ENCODE measurements around the gene BSG. TPM values are rescaled to one million over a fixed set of nuclear protein-coding genes. Genes with fewer than 3 reads are reported as not detected.

Gene BSG
- total RNA-seq, 2 donors from 2014 or later: 236 to 274 TPM

DNA sequence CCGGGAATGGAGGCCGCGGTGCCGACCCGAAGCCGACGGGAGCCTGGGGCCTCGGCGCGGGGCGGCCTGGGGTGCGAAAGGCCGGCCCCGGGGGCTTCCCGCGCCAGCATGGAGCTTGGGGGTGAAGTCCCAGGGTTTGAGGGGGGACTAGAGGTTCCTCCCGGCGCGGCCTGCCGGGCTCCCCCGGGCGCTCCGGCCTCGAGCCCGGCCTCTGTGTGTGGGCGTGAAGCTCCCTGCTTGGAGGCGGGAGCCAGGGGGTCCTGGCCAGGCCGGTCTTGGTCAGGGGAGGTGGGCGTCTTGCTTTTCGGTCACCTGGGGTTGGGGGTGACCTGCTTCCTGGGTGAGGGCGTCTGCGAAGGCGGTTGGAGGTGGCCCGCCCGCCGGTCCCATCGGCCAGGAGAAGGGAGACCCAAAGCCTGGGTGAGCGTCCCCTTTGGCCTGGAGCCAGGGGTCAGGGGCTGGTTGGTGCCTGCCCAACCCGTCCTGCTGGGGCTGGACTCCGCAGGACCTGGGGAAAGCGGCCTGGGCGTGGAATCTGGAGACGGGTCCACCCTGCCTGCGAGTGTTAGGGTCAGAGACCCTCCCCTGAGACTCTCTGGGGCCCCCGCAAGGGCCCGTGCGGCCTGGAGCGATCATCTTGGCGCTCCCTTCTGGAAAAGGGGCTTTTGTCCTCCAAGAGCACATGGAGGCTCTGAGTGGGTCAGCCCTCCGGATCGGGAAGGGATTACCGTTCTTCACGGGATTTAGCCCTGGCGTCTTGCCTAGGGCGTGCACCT is 535 bp downstream of the BSG start:
- H3K4me1 Mint-ChIP-seq (ENCODE audit: low read depth in 2 of 2): peaks cover 28 to 32% of the 10 kb centered on the region in 2 donors
- H3K36me3 Mint-ChIP-seq: no peaks in the 10 kb centered on the region
- H3K4me3 Mint-ChIP-seq: peak overlapping the region; percentile 91
- DNase-seq (ENCODE audit: low spot score): no peak
- H3K27ac Mint-ChIP-seq: peak overlapping the region; percentile 60 to 91
- H3K27me3 Mint-ChIP-seq: no peaks in the 10 kb centered on the region
- ATAC-seq: peak; percentile 50 to 63
- H3K9me3 Mint-ChIP-seq: no peaks in the 10 kb centered on the region

DNA sequence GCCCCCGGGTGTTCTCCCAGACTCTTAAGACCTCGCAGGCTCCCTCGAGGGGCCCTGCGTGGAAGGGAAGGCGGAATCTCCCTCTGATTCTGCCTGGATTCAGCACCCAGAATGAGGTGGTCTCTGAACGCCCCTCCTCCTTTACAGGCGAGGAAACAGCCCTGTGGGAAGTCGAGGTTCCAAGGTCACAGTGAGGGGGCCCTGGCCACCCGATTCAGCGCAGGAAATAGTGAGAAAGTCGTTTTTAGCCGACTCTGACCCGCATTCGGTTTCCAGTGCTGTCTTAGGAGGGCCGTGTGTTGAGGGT is 1.1 kb downstream of the BSG start:
- H3K9me3 Mint-ChIP-seq: no peaks in the 10 kb centered on the region
- no peaks in the 10 kb centered on the region for H3K27me3 Mint-ChIP-seq
- DNase-seq (ENCODE audit: low spot score) (no peak), ATAC-seq (no peak)
- H3K36me3 Mint-ChIP-seq: no peaks in the 10 kb centered on the region
- H3K4me1 Mint-ChIP-seq (ENCODE audit: low read depth in 2 of 2): peaks cover 28 to 32% of the 10 kb centered on the region in 2 donors
- peak overlapping the region; percentile 60 to 66 for H3K27ac Mint-ChIP-seq
- H3K4me3 Mint-ChIP-seq: peak overlapping the region; percentile 91

DNA sequence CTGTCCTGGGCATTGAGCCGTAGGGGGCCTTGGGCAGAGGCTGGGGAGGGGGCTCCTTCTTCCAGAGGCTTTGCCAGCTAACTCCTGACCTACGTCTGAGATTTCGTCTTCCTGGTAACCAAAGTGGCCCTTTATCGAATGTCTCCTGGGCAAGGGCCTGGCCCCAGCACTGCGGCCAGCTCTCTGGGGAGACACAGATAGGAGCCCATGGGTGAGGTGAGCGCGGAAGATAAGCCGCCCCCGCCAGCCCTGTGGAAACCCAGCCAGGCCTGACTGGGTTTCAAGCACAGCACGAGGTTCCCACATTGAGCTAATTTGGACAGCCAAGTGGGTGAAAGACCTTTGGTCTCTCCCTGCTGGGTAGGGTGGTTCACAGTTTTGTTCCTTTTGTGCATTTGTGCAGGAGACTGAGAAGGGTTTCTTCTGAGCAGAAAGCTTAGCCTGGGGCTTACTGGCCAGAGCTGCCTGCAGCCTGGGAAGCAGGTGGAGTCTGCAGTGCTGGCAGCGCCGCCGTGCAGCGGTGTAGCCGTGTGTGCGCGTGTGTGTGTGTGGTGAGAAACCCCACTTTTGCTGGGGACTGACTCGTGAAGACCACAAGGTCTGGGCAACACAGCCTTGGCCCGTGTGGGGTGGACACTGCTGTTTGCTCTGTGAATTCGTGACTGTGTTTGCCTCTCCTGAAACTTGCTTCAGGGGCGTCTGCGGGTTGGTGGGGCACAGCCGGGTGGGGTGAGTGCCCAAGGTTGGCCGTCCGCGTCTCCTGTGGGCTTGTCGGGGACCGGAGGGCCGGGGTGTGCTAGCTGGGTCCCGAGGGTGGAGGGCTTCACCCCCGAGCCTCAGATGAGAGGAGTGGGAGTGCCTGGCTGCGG is 2.5 kb downstream of the BSG start:
- Mint-ChIP-seq H3K27ac (no peak overlapping the region), H3K9me3 (no peaks in the 10 kb centered on the region), H3K36me3 (no peaks in the 10 kb centered on the region), H3K4me3 (peak overlapping the region; percentile 91), H3K4me1 (ENCODE audit: low read depth in 2 of 2) (peaks cover 28 to 32% of the 10 kb centered on the region in 2 donors), H3K27me3 (no peaks in the 10 kb centered on the region)
- ATAC-seq (no peak), DNase-seq (ENCODE audit: low spot score) (no peak)

DNA sequence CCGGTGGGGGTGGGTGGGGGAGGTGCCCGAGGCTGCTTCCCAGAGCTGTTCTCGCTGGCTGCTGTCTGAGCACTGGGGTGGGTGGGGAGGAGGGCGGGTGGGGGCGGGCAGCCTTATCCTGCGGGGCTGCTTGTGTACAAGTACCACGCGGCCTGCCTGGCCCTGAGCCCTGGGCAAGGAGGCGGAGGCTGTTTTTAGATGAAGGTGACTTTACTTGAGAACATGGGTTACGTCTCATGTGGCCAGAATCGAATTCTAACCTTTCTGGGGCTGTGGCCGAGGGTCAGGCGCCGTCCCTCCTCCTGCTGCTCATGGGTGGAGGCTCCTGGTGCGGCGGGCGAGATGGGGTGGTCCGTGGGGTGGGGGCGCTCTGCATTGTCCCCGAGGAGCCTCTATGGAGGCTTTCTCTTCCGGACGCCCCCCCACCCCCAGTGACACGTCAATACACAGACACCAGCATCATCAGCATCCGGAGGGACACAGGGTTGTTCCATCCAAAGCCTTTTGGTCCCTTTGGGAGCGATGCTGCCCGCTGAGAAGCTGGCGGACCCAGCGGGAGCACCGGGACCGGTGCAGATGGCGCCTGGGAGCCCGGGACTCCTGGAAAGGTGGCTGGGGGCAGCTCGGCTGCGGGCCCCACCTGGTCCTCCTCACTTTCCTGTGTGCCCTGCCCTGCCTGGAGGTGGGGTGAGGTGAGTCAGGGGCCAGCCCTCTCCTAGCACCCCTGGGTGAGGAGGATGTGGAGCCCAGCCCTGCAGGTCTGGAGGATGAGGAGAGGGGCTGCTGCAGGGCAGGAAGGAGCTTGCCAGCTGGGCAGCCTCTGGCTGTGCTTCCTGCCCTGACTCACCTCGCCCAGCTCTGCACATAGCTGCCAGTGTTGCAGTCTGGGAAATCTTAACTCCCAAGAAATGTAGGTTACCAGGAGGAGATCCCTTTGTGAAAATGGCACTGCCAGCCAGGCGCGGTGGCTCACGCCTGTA is 3.4 kb downstream of the BSG start:
- Mint-ChIP-seq H3K4me3 (no peak overlapping the region), H3K27ac (no peak overlapping the region), H3K9me3 (no peaks in the 10 kb centered on the region), H3K27me3 (no peaks in the 10 kb centered on the region), H3K36me3 (no peaks in the 10 kb centered on the region), H3K4me1 (ENCODE audit: low read depth in 2 of 2) (peaks cover 26 to 31% of the 10 kb centered on the region in 2 donors)
- DNase-seq (ENCODE audit: low spot score) (no peak), ATAC-seq (no peak)

DNA sequence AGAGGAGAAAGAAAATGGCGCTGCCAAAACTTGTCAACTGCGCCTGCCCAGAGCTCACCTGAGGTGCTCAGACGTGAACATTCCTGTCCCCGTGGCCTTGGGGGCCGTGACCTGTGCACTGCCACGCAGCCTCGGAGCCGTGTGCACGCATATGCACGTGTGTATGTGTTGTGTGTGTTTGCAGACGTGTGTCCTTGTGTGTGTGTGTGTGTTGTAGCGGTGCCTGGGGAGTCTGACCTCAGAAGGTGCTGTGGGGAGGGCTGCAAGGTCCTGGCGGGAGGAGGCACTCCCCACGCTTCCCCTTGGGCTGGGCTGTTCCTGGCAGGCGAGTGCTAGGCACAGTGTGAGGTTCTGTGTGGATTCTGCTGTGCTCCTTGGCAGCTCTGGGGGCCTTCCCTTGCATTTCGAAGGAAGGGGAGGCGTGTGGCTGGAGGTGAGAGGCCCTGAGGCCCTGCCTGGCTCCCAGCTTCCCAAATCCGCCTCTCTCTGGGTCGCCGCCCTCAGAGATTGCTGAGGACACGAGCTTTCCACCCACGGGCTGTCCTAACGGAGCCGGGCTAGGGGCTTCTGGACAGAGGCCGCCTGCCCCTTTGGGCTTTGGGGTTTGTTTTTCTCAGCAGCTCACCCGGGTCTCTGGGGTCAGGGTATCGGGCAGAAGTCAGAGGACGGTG is 4.5 kb downstream of the BSG start:
- Mint-ChIP-seq H3K4me3 (no peak overlapping the region), H3K9me3 (no peaks in the 10 kb centered on the region), H3K27ac (no peak overlapping the region), H3K4me1 (ENCODE audit: low read depth in 2 of 2) (peaks cover 16 to 22% of the 10 kb centered on the region in 2 donors), H3K27me3 (no peaks in the 10 kb centered on the region), H3K36me3 (no peaks in the 10 kb centered on the region)
- DNase-seq (ENCODE audit: low spot score) (no peak), ATAC-seq (no peak)

DNA sequence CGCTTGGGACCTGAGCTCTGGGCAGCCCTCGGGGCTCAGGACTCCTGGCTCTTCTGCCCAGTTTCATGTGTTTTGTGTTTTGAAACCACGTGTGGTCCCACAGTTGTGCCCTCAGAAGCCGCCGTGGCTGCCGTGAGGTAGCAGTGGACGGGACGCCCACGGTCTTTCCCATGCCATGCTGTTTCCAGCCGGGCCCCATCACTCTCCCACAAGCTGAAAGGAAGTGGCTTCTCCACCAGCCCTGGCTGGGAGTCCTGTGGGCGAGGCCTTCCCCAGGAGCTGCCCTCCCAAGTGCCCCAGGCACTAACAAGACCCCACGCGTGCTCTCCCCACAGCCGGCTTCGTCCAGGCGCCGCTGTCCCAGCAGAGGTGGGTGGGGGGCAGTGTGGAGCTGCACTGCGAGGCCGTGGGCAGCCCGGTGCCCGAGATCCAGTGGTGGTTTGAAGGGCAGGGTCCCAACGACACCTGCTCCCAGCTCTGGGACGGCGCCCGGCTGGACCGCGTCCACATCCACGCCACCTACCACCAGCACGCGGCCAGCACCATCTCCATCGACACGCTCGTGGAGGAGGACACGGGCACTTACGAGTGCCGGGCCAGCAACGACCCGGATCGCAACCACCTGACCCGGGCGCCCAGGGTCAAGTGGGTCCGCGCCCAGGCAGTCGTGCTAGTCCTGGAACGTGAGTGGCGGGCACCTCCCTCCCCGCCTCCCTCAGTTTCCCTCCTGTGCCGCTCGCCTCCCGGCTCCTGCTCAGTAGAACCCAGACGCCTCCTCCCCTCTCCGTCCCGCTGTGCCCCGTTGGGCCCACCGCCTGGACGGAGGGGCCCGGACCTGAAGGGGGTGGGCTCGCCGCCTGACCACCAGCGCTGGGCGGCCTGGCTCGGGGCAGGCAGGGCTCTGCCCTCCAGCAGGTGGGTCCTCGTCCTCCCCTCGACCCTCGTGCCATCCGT is 5.3 kb downstream of the BSG start:
- Mint-ChIP-seq H3K9me3 (no peaks in the 10 kb centered on the region), H3K36me3 (no peaks in the 10 kb centered on the region), H3K4me1 (ENCODE audit: low read depth in 2 of 2) (peaks cover 12 to 19% of the 10 kb centered on the region in 2 donors), H3K27ac (no peak overlapping the region), H3K27me3 (no peaks in the 10 kb centered on the region), H3K4me3 (no peak overlapping the region)
- no peak for DNase-seq (ENCODE audit: low spot score)
- no peak for ATAC-seq

DNA sequence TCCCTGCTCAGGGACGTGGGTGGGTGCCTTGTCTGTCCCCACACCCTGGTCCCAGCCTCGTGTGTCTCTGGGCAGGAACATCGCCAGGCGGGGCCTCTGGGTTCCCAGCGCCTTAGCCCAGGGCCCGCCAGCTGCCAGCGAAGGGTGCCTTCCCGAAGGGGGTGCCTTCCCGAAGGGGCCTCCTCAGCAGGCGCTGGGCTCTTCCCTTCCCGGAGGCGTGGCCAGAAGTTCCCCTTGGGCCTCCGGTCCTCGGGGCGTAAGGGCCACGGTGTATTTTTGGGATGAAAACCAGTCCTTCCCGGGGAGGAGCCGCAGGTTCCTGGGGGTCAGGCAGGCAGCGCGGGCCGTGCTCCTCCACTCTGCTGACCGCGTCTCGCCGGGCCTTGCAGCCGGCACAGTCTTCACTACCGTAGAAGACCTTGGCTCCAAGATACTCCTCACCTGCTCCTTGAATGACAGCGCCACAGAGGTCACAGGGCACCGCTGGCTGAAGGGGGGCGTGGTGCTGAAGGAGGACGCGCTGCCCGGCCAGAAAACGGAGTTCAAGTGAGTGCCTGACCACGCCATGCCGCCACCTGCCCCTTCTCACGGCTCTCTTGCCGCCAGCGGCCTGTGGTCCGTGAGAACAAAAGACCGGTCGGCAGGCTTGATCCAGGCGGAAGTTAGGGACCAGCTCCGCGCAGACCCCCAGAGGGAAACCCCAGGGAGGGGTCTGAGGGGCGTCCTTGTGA is 6.9 kb downstream of the BSG start:
- ATAC-seq (no peak), DNase-seq (ENCODE audit: low spot score) (no peak)
- no peak overlapping the region for H3K27ac Mint-ChIP-seq

DNA sequence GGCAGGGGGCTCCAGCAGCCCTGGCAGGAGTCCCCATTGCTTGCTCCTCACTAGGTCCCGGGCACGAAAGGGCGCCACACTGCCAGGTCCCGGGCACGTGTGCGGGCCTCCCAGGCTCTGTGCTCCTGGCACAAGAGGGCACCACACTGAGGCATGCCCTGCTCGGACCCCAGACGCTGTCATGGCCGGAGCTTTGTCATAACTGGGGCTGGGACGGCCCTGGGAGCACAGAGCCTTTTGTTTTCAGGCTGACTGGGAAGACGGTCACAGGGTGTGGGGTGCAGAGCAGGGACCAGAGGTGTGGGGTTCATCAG is 7.4 kb downstream of the BSG start:
- DNase-seq (ENCODE audit: low spot score) (no peak), ATAC-seq (no peak)
- H3K27me3 Mint-ChIP-seq: no peaks in the 10 kb centered on the region
- H3K36me3 Mint-ChIP-seq: no peaks in the 10 kb centered on the region
- no peaks in the 10 kb centered on the region for H3K9me3 Mint-ChIP-seq
- peaks cover 8 to 13% of the 10 kb centered on the region in 2 donors for H3K4me1 Mint-ChIP-seq (ENCODE audit: low read depth in 2 of 2)
- H3K4me3 Mint-ChIP-seq: no peak overlapping the region
- H3K27ac Mint-ChIP-seq: no peak overlapping the region

More for the DNA sequence above, 6.9 kb downstream of the BSG start:
- peaks cover 12 to 17% of the 10 kb centered on the region in 2 donors for H3K4me1 Mint-ChIP-seq (ENCODE audit: low read depth in 2 of 2)
- H3K9me3 Mint-ChIP-seq: no peaks in the 10 kb centered on the region
- no peak overlapping the region for H3K4me3 Mint-ChIP-seq
- H3K36me3 Mint-ChIP-seq: no peaks in the 10 kb centered on the region
- H3K27me3 Mint-ChIP-seq: no peaks in the 10 kb centered on the region

DNA sequence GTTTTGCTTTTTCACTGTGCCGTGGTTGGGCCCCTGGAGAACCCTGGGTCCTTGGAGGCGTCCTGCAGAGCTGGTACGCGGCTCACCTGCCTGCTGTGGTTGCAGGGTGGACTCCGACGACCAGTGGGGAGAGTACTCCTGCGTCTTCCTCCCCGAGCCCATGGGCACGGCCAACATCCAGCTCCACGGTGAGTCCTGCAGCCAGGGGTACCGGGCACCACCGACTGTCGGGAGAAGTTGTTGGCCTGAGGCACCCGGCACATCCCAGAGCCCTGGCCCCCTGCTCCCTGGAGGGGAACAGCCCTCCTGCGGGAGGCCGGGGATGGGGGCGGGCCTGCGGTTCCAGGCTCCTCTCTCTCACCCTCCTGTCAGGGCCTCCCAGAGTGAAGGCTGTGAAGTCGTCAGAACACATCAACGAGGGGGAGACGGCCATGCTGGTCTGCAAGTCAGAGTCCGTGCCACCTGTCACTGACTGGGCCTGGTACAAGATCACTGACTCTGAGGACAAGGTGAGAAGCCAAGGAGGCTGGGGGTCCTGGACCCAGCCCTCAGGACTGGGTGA is 8.0 kb downstream of the BSG start:
- ATAC-seq: no peak
- Mint-ChIP-seq H3K4me1 (ENCODE audit: low read depth in 2 of 2) (peaks cover 4 to 9% of the 10 kb centered on the region in 2 donors), H3K9me3 (no peaks in the 10 kb centered on the region), H3K4me3 (no peak overlapping the region), H3K27ac (no peak overlapping the region), H3K36me3 (no peaks in the 10 kb centered on the region), H3K27me3 (no peaks in the 10 kb centered on the region)
- no peak for DNase-seq (ENCODE audit: low spot score)

DNA sequence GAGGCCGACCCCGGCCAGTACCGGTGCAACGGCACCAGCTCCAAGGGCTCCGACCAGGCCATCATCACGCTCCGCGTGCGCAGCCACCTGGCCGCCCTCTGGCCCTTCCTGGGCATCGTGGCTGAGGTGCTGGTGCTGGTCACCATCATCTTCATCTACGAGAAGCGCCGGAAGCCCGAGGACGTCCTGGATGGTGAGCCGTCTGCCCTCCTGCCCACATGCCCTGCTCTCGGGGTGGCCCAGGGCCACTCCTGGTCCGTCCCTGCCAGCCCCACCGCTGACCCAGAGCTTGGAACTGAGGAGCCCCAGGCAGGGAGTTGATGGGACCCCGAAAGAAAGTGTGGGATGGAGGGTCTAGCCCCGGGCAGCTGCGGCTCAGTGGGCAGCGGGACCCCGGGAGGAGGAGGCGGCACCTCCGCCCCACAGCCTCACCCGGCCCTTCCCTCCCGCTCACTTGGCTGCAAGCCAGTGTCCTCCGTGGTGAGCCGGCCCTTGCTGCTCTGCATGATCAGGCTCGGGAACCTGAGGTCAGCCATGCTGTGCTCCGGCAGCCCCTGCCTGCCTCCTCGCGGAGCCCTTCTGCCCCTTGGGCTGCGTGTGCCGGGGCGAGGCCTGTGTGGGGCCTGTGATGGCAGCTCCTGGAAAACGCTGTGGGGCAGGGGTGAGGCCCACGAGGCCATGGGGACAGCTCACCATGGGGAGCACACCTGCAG is 9.2 kb downstream of the BSG start:
- no peaks in the 10 kb centered on the region for H3K36me3 Mint-ChIP-seq
- H3K27ac Mint-ChIP-seq: no peak overlapping the region
- H3K4me1 Mint-ChIP-seq (ENCODE audit: low read depth in 2 of 2): peaks cover 4 to 7% of the 10 kb centered on the region in 2 donors
- H3K4me3 Mint-ChIP-seq: no peak overlapping the region
- H3K27me3 Mint-ChIP-seq: no peaks in the 10 kb centered on the region
- DNase-seq (ENCODE audit: low spot score) (no peak), ATAC-seq (no peak)
- H3K9me3 Mint-ChIP-seq: no peaks in the 10 kb centered on the region

DNA sequence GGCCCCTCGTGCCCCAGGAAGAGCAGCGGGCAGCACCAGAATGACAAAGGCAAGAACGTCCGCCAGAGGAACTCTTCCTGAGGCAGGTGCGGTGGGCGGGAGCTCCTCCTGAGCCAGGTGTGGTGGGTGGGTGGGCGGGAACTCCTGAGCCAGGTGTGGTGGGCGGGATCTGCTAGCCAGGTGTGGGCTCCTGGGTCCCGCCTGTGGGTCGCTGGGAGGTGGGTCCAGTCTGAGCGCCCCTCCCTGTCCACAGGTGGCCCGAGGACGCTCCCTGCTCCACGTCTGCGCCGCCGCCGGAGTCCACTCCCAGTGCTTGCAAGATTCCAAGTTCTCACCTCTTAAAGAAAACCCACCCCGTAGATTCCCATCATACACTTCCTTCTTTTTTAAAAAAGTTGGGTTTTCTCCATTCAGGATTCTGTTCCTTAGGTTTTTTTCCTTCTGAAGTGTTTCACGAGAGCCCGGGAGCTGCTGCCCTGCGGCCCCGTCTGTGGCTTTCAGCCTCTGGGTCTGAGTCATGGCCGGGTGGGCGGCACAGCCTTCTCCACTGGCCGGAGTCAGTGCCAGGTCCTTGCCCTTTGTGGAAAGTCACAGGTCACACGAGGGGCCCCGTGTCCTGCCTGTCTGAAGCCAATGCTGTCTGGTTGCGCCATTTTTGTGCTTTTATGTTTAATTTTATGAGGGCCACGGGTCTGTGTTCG is 10.3 kb downstream of the BSG start:
- H3K4me3 Mint-ChIP-seq: no peak overlapping the region
- no peaks in the 10 kb centered on the region for H3K27me3 Mint-ChIP-seq
- ATAC-seq (no peak), DNase-seq (ENCODE audit: low spot score) (no peak)
- H3K27ac Mint-ChIP-seq: no peak overlapping the region
- H3K36me3 Mint-ChIP-seq: no peaks in the 10 kb centered on the region
- no peaks in the 10 kb centered on the region for H3K9me3 Mint-ChIP-seq
- peaks cover 0 to 3% of the 10 kb centered on the region in 2 donors for H3K4me1 Mint-ChIP-seq (ENCODE audit: low read depth in 2 of 2)

Data from natural killer cell treated with Interleukin-12 subunit alpha and Interleukin-12 subunit beta and Interleukin-15 and Interleukin-18, amount 100 ng/mL, for 72 hours (primary cell).